ENCODE results near the gene CXorf49B.
"Not testable (repeated sequence)": the region's sequence is repeated elsewhere in the genome, so short reads cannot be mapped to it uniquely, and the experiment has no call there.

CXorf49B gene

DNA sequence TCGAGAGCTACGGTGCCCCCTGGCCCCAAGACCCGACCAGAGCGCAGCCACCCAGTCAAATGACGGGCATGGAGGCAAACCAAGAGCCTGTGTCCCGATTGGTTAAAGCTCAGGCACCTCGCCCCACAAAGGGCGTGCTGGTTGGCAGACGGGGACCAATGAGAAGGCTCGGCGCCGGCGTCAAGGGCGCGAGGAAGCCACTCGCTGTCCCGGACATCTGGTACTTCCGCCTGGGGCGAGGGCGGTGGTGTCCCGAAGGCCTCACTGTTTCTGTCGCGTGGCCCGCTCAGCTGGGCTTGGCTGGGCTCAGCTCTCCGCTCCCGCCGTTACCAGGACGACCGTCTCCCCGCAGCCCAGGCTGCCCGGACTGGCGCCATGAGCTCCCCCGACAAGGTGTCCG, at the start of gene CXorf49B:
Gene CXorf49B (plus strand): TSS at position 301 of the 400 bp plus-strand sequence. CDS start 75 bp downstream, at position 376.
- DNase-seq (ENCODE audit: low read depth, low spot score) = not testable (repeated sequence)

DNA sequence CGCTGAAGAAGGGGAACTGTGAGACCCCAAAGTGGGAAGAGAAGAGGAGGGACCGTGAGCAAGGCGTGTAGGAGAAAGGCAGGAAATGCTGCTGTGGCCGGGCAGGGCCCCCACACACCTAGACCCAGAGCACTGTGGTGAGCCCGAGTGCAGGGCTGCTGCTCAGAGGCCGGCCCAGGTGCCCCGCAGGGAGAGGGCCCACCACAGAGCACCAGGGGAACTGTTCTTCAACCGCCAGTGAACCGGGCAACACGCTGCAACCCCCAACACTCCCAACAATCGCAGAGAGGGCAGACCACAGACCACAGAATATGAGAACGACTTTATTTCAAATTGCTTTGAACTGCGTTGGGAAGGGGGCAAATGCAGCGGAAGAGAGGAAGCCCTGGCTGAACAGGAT, 49.1 kb upstream of the CXorf49B start:
- DNase-seq (ENCODE audit: low read depth, low spot score) = not testable (repeated sequence)

DNA sequence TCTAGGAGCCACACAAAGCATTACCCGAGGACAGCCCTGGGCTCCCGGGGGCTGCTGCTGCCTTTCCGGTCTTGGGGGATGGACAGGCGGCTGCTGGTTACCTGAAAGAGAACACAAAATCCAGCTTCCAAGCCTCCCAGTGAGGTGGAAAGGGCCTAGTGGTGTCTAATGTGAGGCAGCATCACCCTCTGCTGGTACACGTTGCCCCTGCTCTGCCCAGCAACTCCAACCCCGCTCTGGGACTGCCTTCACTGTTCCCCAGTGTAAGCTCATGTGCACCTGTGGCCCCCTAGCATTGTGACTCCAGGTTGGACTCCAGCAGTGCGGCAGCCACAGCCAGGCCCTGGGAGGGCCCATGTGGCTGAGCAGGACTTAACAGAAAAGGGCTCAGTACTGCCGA, 47.6 kb upstream of the CXorf49B start:
- not testable (repeated sequence) for DNase-seq (ENCODE audit: low read depth, low spot score)

DNA sequence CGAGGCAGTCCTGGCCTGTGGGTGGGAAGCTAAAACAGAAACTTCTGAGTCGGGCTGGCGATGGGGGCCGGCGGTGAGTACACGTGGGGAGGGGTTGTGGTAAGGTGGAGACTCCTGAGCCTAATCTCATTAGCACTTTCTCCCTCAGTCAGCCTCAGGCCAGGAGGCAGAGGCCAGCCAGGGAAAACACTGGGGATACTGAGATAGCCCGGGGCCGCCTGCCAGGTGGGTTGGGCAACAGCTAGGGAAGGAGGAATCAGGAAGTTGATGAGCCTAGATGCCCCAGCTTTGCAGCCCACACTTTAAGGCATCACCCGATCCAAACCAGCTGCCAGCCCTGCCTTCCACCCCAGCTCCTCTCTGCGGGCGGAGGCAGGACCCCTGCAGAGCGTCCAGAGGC, 46.8 kb upstream of the CXorf49B start:
- DNase-seq (ENCODE audit: low read depth, low spot score) = not testable (repeated sequence)

DNA sequence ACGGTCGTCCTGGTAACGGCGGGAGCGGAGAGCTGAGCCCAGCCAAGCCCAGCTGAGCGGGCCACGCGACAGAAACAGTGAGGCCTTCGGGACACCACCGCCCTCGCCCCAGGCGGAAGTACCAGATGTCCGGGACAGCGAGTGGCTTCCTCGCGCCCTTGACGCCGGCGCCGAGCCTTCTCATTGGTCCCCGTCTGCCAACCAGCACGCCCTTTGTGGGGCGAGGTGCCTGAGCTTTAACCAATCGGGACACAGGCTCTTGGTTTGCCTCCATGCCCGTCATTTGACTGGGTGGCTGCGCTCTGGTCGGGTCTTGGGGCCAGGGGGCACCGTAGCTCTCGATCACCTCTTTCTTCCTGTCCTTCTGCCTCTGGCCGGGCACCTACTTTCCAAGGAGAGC, 45.0 kb upstream of the CXorf49B start, which contains the start of gene CXorf49:
Gene CXorf49 (minus strand): TSS at position 101 of the 400 bp plus-strand sequence. CDS start 134 bp downstream, outside the sequence.
- DNase-seq (ENCODE audit: low read depth, low spot score) = not testable (repeated sequence)

DNA sequence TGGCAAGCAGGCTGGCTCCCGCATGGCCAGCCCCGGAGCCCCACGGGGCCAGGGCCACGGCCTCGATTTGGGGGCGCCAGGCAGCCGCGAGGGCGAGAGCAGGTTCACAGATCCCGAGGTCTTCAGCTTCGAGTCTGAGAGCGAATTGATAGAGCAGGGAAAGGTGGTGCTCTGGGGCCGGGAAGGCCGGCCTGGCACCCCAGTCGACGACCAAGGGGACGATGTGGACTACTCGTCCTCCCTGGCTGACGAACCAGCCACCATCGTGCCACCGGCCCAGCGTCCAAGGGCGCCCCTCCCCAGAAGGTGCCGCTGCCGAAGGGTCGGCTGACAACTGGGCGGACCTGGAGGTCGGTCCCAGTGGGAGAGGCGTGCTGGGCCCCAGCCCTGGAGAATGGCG, 44.0 kb upstream of the CXorf49B start:
- not testable (repeated sequence) for DNase-seq (ENCODE audit: low read depth, low spot score)

DNA sequence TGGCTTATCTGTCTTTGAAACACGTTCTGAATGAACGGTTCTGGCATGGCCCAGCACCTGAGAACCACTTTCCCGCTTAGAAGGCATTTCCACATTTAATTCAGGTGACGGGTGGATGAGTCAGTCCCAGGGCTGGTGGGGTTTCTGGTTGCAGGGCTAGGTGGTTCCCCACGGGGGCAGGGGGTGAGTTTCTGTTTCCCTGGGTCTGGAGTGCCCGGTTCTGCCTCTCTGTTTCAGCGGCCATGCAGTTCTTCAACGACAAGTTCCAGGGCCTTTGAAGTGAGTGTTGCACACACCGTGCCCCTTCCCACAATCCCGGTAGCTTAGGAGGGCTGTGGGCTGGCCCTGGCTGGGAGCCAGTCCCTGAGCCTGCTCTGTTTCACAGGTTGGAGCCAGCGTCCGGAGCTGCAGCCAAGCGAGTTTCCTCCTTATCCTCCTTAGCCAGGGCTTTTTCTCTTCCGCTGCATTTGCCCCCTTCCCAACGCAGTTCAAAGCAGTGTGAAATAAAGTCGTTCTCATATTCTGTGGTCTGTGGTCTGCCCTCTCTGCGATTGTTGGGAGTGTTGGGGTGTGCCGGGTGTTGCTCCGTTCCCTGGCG, 42.8 kb upstream of the CXorf49B start:
- DNase-seq (ENCODE audit: low read depth, low spot score) = not testable (repeated sequence)

DNA sequence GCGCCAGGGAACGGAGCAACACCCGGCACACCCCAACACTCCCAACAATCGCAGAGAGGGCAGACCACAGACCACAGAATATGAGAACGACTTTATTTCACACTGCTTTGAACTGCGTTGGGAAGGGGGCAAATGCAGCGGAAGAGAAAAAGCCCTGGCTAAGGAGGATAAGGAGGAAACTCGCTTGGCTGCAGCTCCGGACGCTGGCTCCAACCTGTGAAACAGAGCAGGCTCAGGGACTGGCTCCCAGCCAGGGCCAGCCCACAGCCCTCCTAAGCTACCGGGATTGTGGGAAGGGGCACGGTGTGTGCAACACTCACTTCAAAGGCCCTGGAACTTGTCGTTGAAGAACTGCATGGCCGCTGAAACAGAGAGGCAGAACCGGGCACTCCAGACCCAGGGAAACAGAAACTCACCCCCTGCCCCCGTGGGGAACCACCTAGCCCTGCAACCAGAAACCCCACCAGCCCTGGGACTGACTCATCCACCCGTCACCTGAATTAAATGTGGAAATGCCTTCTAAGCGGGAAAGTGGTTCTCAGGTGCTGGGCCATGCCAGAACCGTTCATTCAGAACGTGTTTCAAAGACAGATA, 2.4 kb upstream of the CXorf49B start:
- DNase-seq (ENCODE audit: low read depth, low spot score) = not testable (repeated sequence)

DNA sequence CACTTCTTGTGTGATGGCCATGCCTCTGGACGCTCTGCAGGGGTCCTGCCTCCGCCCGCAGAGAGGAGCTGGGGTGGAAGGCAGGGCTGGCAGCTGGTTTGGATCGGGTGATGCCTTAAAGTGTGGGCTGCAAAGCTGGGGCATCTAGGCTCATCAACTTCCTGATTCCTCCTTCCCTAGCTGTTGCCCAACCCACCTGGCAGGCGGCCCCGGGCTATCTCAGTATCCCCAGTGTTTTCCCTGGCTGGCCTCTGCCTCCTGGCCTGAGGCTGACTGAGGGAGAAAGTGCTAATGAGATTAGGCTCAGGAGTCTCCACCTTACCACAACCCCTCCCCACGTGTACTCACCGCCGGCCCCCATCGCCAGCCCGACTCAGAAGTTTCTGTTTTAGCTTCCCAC, 1.7 kb downstream of the CXorf49B start:
- DNase-seq (ENCODE audit: low read depth, low spot score) = not testable (repeated sequence)

DNA sequence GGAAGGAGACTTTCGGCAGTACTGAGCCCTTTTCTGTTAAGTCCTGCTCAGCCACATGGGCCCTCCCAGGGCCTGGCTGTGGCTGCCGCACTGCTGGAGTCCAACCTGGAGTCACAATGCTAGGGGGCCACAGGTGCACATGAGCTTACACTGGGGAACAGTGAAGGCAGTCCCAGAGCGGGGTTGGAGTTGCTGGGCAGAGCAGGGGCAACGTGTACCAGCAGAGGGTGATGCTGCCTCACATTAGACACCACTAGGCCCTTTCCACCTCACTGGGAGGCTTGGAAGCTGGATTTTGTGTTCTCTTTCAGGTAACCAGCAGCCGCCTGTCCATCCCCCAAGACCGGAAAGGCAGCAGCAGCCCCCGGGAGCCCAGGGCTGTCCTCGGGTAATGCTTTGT, 2.5 kb downstream of the CXorf49B start:
- DNase-seq (ENCODE audit: low read depth, low spot score) = not testable (repeated sequence)

DNA sequence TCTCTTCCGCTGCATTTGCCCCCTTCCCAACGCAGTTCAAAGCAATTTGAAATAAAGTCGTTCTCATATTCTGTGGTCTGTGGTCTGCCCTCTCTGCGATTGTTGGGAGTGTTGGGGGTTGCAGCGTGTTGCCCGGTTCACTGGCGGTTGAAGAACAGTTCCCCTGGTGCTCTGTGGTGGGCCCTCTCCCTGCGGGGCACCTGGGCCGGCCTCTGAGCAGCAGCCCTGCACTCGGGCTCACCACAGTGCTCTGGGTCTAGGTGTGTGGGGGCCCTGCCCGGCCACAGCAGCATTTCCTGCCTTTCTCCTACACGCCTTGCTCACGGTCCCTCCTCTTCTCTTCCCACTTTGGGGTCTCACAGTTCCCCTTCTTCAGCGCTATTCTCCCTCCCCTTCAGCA, 4.0 kb downstream of the CXorf49B start:
- not testable (repeated sequence) for DNase-seq (ENCODE audit: low read depth, low spot score)

DNA sequence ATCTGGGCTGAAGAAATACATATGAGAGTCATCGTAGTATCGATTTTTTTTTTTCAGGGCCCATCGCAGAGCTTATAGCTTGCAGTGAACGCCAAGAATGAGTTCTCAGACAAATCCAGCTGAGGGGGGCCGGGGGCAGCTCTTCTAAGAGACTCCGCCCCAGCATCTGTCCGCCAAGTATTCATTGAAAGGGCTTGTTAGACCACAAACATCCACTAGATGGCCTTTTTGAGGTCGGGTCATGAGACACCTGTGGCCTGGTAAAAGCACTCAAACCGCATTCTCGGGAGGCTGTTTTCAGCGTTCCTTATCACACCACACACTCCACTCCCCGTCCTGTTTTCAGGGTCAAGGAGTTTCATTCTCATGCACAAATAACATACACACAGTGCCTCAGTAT, 15.2 kb downstream of the CXorf49B start:
- not testable (repeated sequence) for DNase-seq (ENCODE audit: low read depth, low spot score)

DNA sequence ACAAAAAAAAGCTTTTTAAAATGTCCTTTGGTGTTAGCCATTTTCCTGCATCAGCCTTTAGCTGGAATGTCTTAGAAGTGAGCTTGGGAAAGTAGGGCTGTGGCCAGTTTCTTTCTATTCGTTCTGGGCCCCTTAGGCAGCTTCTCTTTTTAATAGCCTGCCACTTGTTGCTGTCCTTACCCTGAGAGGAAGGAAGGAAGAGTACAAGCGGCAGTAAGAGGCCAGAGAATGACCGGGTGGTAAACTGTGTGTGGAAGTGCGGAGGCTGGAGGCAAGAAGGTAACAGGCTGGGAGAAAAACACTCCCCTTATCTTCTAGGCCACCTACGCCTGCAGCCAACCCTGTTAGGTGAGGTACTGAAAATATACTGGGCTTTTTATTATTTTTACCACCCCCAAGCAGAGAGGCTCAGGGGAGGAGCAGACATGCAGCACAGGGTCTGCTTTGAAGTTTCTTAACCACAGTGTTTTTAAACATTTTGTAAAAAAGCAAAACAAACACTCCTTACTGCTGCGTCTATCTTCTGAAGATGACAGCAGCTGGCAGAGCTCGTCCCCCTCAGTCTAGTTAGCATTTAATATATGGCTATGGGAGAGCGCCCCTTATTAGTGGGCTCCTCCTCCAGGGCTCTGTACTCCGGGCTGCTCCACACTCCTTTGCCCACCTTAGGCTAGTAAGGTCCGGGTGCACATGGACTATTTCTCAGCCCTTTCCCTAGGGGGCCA, 19.2 kb downstream of the CXorf49B start:
- DNase-seq (ENCODE audit: low read depth, low spot score) = not testable (repeated sequence)

DNA sequence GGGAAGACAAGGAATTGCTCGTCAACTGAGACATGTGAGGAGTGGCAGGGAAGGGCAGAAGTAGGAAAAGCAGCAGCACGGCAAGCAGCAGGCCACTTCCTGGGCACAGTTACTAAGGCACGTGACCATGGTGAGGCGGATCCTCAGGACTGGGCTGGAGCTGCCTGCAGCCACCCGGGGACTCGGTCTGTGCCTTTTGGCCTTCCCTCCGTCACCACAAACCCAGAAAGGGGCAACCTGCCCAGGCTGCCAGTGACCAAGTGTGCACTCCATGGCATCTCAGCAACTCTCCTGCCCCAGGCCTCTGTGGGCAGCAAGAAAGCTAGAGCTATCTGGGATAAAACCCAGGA, 19.8 kb downstream of the CXorf49B start:
- not testable (repeated sequence) for DNase-seq (ENCODE audit: low read depth, low spot score)

DNA sequence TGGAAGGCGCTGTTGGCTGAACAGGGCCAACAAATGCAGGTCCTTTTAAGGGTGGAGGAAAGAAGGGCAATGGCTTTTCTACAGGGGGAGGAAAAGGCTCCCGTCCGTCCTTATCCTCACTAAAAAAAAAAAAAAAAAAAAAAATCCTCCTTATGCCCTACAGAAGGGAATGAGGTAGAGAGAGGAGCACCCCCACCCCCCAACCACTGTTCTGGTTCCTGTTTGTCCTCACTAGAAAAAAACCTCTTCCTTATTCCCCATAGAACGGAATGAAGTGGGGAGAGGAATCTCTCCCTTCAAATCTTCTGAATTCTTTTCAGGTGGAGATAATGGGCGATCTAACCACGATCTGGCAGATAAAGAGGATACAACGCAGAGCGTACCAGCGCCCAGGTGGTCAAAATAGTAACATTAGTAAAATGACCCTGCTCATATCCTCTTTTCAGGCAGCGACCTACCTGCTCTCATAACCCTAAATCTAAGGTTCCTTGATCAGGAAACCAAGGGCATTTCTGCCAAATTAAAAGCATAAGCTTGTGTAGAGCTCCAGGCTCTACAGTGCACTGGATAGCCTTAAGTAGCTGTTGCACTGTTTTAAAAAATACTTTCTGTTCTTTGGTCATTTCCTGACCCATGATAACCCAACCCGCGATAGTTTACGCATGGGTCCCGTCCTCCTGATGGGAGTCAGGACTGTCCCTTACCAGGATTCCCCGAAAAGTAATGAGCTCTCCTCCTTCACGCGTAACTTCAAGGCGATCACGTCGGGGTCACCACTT, 20.6 kb downstream of the CXorf49B start:
- DNase-seq (ENCODE audit: low read depth, low spot score) = not testable (repeated sequence)

DNA sequence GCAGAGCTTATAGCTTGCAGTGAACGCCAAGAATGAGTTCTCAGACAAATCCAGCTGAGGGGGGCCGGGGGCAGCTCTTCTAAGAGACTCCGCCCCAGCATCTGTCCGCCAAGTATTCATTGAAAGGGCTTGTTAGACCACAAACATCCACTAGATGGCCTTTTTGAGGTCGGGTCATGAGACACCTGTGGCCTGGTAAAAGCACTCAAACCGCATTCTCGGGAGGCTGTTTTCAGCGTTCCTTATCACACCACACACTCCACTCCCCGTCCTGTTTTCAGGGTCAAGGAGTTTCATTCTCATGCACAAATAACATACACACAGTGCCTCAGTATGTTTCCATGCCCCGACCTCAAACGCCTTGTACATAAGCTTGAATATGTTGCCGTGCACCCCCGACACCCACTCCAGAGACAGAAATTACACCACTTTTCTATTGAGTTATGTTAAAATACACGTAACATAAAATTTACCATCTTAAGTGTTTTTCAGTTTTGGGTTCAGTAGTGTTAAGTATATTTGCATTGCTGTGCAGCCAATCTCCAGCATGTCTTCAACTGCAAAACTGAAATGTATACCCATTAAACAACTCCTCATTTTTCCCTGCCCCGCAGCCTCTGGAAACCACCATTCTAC, 21.3 kb downstream of the CXorf49B start:
- DNase-seq (ENCODE audit: low read depth, low spot score) = not testable (repeated sequence)

DNA sequence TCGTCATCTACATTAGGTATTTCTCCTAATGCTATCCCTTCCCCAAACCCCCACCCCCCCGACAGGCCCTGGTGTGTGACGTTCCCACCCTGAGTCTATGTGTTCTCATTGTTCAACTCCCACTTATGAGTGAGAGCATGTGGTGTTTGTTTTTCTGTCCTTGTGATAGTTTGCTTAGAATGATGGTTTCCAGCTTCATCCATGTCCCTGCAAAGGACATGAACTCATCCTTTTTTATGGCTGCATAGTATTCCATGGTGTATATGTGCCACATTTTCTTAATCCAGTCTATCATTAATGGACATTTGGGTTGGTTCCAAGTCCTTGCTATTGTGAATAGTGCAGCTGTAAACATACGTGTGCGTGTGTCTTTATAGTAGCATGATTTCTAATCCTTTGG, 43.3 kb downstream of the CXorf49B start:
- DNase-seq (ENCODE audit: low read depth, low spot score) = not testable (repeated sequence)

DNA sequence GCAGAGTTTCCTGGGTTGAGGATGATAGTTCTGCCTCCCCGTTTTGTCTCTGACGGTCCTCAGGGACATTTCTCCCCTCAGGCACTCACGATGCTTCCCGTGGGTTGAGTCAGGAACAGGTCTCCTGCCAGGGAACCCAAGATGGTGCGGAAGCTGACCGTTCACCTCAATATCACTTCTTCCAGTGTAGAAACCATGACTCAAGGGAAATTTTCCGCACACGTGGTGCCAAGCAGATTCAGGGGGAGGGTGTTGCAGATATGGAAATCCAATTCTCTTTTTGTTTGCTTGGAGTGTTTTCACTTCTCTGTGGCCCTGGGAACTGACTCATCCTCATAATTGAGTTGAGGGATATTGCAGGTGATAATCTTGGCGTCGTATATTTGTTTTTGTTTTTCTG, 46.7 kb downstream of the CXorf49B start:
- no peak for DNase-seq (ENCODE audit: low read depth, low spot score)

DNA sequence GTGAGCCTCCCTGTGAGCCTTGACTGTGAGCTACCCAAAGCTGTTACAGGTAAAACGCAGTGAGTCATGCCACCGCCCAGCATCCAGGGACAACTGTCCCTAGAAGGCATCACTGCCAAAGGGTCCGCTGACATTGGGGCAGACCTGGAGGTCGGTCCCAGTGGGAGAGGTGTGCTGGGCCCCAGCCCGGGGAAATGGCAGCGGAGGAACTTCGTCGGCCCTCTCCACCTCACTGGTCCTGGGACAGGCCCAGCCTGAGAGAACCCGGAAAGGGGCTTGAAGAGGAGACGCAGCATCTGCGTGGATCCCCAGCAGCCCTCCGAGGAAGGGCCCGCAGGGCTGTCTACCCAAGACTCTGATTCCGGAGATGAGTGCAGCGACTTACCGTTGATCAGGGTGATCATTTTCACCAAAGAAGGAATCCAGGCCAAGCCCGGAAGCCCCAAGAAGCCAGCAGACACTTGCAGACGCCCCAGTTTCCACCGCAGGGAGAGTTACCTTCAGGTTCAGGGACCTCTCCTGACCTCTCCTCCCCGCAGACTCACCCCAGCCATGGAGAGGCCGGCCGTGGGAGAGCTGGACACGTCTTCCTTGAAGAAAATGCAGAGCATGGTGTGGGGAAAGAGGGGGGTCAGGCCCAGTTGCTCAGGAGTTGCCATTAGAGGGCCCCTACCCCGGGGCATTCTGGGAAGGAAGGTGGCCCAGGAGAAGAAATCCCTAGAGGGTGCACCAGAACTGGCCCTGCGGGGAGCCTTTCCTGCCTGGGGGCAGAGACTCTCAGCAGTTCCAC, 51.2 kb downstream of the CXorf49B start:
- no peak for DNase-seq (ENCODE audit: low read depth, low spot score)

DNA sequence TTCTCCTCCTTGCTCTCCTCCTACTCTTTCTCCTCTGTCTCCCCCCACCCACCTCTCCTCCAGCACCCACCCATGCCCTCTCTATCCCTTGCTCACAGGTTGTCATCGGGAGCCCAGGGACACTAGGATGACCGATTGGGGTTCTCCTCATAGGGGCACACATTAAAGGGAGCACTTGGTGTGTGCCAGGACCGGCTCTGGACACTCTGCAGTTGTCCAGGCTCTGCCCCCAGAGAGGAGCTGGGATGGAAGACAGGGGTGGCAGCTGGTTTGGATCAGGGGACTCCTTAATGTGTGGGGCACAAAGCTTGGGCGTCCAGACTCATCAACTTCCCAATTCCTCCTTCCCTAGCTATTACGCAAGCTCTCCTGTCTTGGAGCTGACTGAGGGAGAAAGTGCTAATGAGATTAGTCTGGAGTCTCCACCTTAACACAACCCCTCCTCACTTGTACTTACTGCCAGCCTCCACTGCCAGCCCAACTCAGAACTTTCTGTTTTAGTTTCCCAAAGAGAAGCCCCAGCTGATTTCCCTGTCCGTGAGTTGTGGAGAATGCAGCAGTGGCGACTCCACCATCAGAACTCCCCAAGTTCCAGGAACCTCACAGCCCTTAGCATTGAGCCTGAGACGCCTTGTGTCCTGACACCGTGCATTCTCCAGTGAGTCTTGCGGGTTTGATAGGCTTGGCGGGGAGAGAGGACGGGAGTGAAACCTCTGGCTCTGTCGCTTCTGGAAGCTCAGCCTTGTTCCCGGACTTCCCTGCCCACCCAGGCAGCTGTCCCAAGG, 52.2 kb downstream of the CXorf49B start:
- DNase-seq (ENCODE audit: low read depth, low spot score) = no peak

Data from activated naive CD8-positive, alpha-beta T cell treated with anti-CD3 and anti-CD28 coated beads, Interleukin-2, amount 50 U/mL, for 16 hours (primary cell).